ENCODE measurements around the gene CD93. TPM values are rescaled to one million over a fixed set of nuclear protein-coding genes. Genes with fewer than 3 reads are reported as not detected.

The CD93 gene
- total RNA-seq, 1 donor from 2014 or later, result 139 TPM

- H3K27ac Mint-ChIP-seq (ENCODE audit: unreplicated experiment), result no peak overlapping the region
- no peaks in the 10 kb centered on the region for H3K9me3 Mint-ChIP-seq (ENCODE audit: unreplicated experiment)
- no peak for DNase-seq (ENCODE audit: low spot score)
- no peaks in the 10 kb centered on the region for H3K36me3 Mint-ChIP-seq (ENCODE audit: low read depth, unreplicated experiment)
- no peak overlapping the region for H3K4me3 Mint-ChIP-seq (ENCODE audit: unreplicated experiment)
- H3K4me1 Mint-ChIP-seq (ENCODE audit: unreplicated experiment), result peaks cover 23% of the 10 kb centered on the region
- H3K27me3 Mint-ChIP-seq (ENCODE audit: unreplicated experiment), result peaks cover 2% of the 10 kb centered on the region
- no peak for TF ChIP-seq CTCF (IDR thresholded peaks at IDR 0.05; ENCODE audit: unreplicated experiment)
These were observed 12.1 kb downstream of the CD93 start for GRCh38 chr20:23074052-23074451.

GRCh38 chr20:23072892-23073586 lies 13.1 kb downstream of the CD93 start:
- Mint-ChIP-seq H3K4me1 (ENCODE audit: unreplicated experiment) (peaks cover 14% of the 10 kb centered on the region), H3K4me3 (ENCODE audit: unreplicated experiment) (no peak overlapping the region), H3K27ac (ENCODE audit: unreplicated experiment) (no peak overlapping the region), H3K36me3 (ENCODE audit: low read depth, unreplicated experiment) (no peaks in the 10 kb centered on the region), H3K9me3 (ENCODE audit: unreplicated experiment) (no peaks in the 10 kb centered on the region), H3K27me3 (ENCODE audit: unreplicated experiment) (no peaks in the 10 kb centered on the region)
- no peak for DNase-seq (ENCODE audit: low spot score)
- no peak for TF ChIP-seq CTCF (IDR thresholded peaks at IDR 0.05; ENCODE audit: unreplicated experiment)

- no peak overlapping the region for H3K27ac Mint-ChIP-seq (ENCODE audit: unreplicated experiment)
- no peak for TF ChIP-seq CTCF (IDR thresholded peaks at IDR 0.05; ENCODE audit: unreplicated experiment)
- DNase-seq (ENCODE audit: low spot score), result no peak
- no peaks in the 10 kb centered on the region for H3K36me3 Mint-ChIP-seq (ENCODE audit: low read depth, unreplicated experiment)
- no peaks in the 10 kb centered on the region for H3K27me3 Mint-ChIP-seq (ENCODE audit: unreplicated experiment)
- H3K4me1 Mint-ChIP-seq (ENCODE audit: unreplicated experiment), result peaks cover 9% of the 10 kb centered on the region
- no peak overlapping the region for H3K4me3 Mint-ChIP-seq (ENCODE audit: unreplicated experiment)
- H3K9me3 Mint-ChIP-seq (ENCODE audit: unreplicated experiment), result no peaks in the 10 kb centered on the region
These were observed 14.1 kb downstream of the CD93 start for GRCh38 chr20:23071996-23072395.

- no peaks in the 10 kb centered on the region for H3K27me3 Mint-ChIP-seq (ENCODE audit: unreplicated experiment)
- H3K4me3 Mint-ChIP-seq (ENCODE audit: unreplicated experiment), result no peak overlapping the region
- no peaks in the 10 kb centered on the region for H3K36me3 Mint-ChIP-seq (ENCODE audit: low read depth, unreplicated experiment)
- DNase-seq (ENCODE audit: low spot score), result no peak
- peaks cover 6% of the 10 kb centered on the region for H3K4me1 Mint-ChIP-seq (ENCODE audit: unreplicated experiment)
- H3K27ac Mint-ChIP-seq (ENCODE audit: unreplicated experiment), result no peak overlapping the region
- no peaks in the 10 kb centered on the region for H3K9me3 Mint-ChIP-seq (ENCODE audit: unreplicated experiment)
- no peak for TF ChIP-seq CTCF (IDR thresholded peaks at IDR 0.05; ENCODE audit: unreplicated experiment)
These were observed 14.7 kb downstream of the CD93 start for GRCh38 chr20:23071398-23071797.

- no peak overlapping the region for H3K4me3 Mint-ChIP-seq (ENCODE audit: unreplicated experiment)
- no peak for TF ChIP-seq CTCF (IDR thresholded peaks at IDR 0.05; ENCODE audit: unreplicated experiment)
- H3K27ac Mint-ChIP-seq (ENCODE audit: unreplicated experiment), result no peak overlapping the region
- DNase-seq (ENCODE audit: low spot score), result no peak
- H3K4me1 Mint-ChIP-seq (ENCODE audit: unreplicated experiment), result peaks cover 17% of the 10 kb centered on the region
- no peaks in the 10 kb centered on the region for H3K27me3 Mint-ChIP-seq (ENCODE audit: unreplicated experiment)
- H3K36me3 Mint-ChIP-seq (ENCODE audit: low read depth, unreplicated experiment), result no peaks in the 10 kb centered on the region
- no peaks in the 10 kb centered on the region for H3K9me3 Mint-ChIP-seq (ENCODE audit: unreplicated experiment)
These were observed 17.0 kb downstream of the CD93 start for GRCh38 chr20:23069108-23069507.

Data from endothelial cell (in vitro differentiated cells).